ENCODE results near the gene MYMX. TPM values are rescaled to one million over a fixed set of nuclear protein-coding genes. Genes with fewer than 3 reads are reported as not detected.

Gene MYMX
- total and polyA plus RNA-seq, 2 of the 4 experiments (the other 2 are of a cell fraction), result not detected

GRCh38 chr6:44249082-44249748, 32.5 kb downstream of the MYMX start:
- Histone ChIP-seq H2AFZ (replicated peaks; ENCODE audit: low read length, poor library complexity) (no peak overlapping the region), H2BK15ac (ENCODE audit: low read depth, low read length) (no peak overlapping the region), H3K4me3 (ENCODE audit: insufficient read depth, low read depth, low read length) (no peak overlapping the region), H4K5ac (ENCODE audit: low read depth, low read length) (no peak overlapping the region), H3K4me1 (ENCODE audit: control insufficient read depth, insufficient read depth, low read length) (peaks cover 5% of the 10 kb centered on the region), H3K23ac (ENCODE audit: low read depth, low read length) (peak overlapping the region; percentile 75), H4K91ac (ENCODE audit: insufficient read depth, low read depth, low read length) (no peak overlapping the region), H3K4me2 (ENCODE audit: low read depth, low read length) (no peak overlapping the region; the same call in 1 of the 2 replicates), H2AK9ac (replicated peaks; ENCODE audit: low read depth, low read length, poor library complexity) (no peak overlapping the region), H3K79me1 (ENCODE audit: low read depth in 1 of 2, low read length in 2 of 2) (peaks cover 23 to 71% of the 10 kb centered on the region in 2 experiments), H3K27ac (ENCODE audit: insufficient read depth, low read length) (no peak overlapping the region), H3K36me3 (ENCODE audit: control insufficient read depth, insufficient read depth, low read length) (peaks cover 44% of the 10 kb centered on the region), H3K9me3 (ENCODE audit: control insufficient read depth, insufficient read depth, low read length) (no peaks in the 10 kb centered on the region), H3K4ac (ENCODE audit: low read depth, low read length) (no peak overlapping the region), H4K20me1 (ENCODE audit: insufficient read depth, low read length) (peaks cover 73% of the 10 kb centered on the region), H2AK5ac (ENCODE audit: low read depth, low read length) (no peak overlapping the region), H3K27me3 (ENCODE audit: control insufficient read depth, insufficient read depth, low read length) (no peaks in the 10 kb centered on the region), H4K8ac (ENCODE audit: low read depth in 2 of 2, low read length in 2 of 2) (no peak overlapping the region), H3K18ac (ENCODE audit: low read depth, low read length) (no peak overlapping the region), H3K56ac (ENCODE audit: extremely low read depth, insufficient read depth, low read length) (no peak overlapping the region), H3K14ac (replicated peaks; ENCODE audit: low read depth, low read length) (no peak overlapping the region), H3K9me1 (ENCODE audit: insufficient read depth, low read length) (peaks cover 18% of the 10 kb centered on the region), H2BK20ac (ENCODE audit: low read depth, low read length) (no peak overlapping the region), H2BK5ac (ENCODE audit: low read depth, low read length, poor library complexity, severe bottlenecking) (no peak overlapping the region), H3K9ac (ENCODE audit: low read depth, low read length) (peak overlapping the region; percentile 9; the same call in 1 of the 2 replicates), H2BK120ac (ENCODE audit: low read depth, low read length) (no peak overlapping the region)
- DNase-seq (no peak), ATAC-seq (ENCODE audit: low read depth) (no peak)
- intact Hi-C loops (cut with micrococcal nuclease), result no loop called here
- dilution Hi-C loops (cut with HindIII; ENCODE audit: low sequenced_read_pairs, unreplicated experiment), result no loop called here
- no TSS peak for BruUV-seq (replicated peaks)
- POLR2A ChIA-PET (ENCODE audit: unreplicated experiment), result interaction anchor here (0.5 kb wide), 1 partner anchor 612 kb away, joined by 3 read pairs; no protein-coding TSS in a partner anchor
- CTCF ChIA-PET, result no interaction called here
- WGBS, 2 experiments (ENCODE audit: extremely low coverage in 2 of 2, insufficient read length in 1 of 2), result 83% methylated on average over 2 of the region's 9 CpGs; no CpG with 5 or more reads in 1 of the 2 experiments
- no peak for TF ChIP-seq MAZ (IDR thresholded peaks at IDR 0.05; ENCODE audit: borderline replicate concordance, low read depth, low read length)
- no peak for TF ChIP-seq CEBPB (IDR thresholded peaks at IDR 0.05; ENCODE audit: low read depth, low read length)
- TF ChIP-seq MXI1 (IDR thresholded peaks at IDR 0.05; ENCODE audit: borderline replicate concordance, low read depth, low read length), result no peak
- no peak for TF ChIP-seq RAD21 (IDR thresholded peaks at IDR 0.05; ENCODE audit: low read length)
- TF ChIP-seq USF2 (IDR thresholded peaks at IDR 0.05; ENCODE audit: low read depth, low read length), result no peak
- TF ChIP-seq CTCF (conservative IDR thresholded peaks at IDR 0.05; ENCODE audit: low read depth, low read length), result no peak
- no peak for TF ChIP-seq BHLHE40 (IDR thresholded peaks at IDR 0.05; ENCODE audit: low read depth, low read length)
- no peak for TF ChIP-seq ELK1 (IDR thresholded peaks at IDR 0.05; ENCODE audit: borderline replicate concordance, low read depth, low read length)
- TF ChIP-seq FOS (IDR thresholded peaks at IDR 0.05; ENCODE audit: low read depth, low read length), result no peak
- TF ChIP-seq CHD1 (IDR thresholded peaks at IDR 0.05; ENCODE audit: low read depth, low read length), result no peak
- no peak for TF ChIP-seq RCOR1 (IDR thresholded peaks at IDR 0.05; ENCODE audit: insufficient replicate concordance, low read length)
- in situ Hi-C loops (cut with MboI; ENCODE audit: low sequenced_read_pairs), result no loop called here

Data from IMR-90 (cell line).